RCC 7860 (cell line): ENCODE results near the gene PRDM16.

Experiments
- DNase-seq: peaks from one replicate; pipeline ENCODE4 v3.0.0-alpha.2; 2015; ENCODE audit warnings: low spot score
- FAIRE-seq: peaks from 2 replicates; lab custom pipeline; 2012; peaks lifted over from hg19 to GRCh38; lab: Jason Lieb, UNC

The PRDM16 gene

DNA sequence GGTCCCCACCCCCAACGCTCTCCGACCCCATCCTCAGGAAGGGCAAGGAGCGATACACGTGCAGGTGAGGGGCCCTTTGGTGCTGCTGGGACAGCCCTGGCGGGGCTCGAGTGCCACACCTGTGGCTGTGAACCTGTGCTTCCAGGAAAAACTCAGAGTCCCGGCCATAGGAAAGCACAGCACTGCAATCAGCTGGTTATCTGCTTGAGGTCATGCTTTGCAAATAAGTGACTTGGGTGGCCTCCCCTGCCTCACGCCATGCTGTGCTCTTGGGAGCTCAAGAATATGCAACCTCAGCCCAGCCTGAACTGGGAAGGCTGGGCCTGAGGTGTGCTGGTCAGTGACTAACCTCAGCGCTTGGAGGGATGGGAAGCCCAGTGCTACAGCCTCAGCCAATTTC lies 348.9 kb downstream of the PRDM16 start:
- FAIRE-seq (no peak), DNase-seq (no peak)

DNA sequence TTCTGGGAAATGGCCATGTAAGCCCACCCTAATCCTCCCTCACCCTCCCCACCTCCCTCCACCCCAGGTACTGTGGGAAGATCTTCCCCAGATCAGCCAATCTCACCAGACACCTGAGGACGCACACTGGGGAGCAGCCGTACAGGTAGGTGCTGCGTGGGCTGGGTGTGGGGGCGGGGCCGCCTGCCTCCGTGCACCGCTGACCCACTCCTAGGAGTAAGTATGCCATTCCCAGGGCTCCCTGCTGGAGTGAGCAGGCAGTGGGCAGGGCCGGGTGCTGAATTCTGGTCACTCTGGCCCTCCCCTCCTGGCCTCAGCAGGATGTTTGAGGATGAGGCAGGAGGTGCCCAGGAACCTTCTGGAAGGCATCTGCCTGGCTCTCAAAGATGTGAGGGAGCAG lies 349.6 kb downstream of the PRDM16 start:
- DNase-seq (no peak), FAIRE-seq (no peak)

DNA sequence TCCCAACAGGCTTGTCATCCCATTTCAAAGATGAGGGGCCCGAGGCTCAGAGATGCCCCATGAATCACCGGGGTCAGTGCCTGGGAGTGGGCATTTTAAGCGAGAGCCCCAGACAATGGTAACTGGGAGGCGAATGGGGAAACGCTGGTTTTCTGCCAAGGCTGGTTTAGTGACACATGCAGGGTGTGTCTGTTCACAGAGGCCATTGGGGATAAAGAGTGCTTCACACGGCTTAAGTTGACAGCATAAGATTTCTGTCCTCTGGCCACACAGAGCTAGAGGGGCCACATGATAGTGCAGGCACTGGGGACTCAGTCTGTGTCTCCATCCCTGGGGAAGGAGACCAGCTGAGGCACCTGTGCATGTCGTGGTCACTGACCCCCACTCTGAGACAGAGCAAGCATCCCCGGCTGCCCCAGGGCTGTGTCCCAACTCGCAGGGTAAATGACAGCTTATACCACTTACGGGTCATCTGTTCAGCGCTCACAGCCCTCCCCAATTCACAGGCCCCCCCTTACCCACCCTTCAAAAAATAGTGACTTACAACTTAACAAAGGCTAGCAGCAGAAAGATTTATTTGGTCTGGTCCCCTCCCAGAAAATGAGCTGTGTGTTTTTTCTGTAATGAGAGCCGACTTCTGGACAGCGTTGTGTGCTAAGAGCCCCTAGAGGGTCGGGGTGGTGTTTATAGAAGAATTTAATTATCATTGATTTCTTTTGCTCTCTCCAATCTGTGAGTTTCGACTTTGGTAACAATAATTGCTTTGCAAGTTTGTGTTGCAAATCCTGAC lies 350.6 kb downstream of the PRDM16 start:
- FAIRE-seq = no peak
- DNase-seq = no peak

DNA sequence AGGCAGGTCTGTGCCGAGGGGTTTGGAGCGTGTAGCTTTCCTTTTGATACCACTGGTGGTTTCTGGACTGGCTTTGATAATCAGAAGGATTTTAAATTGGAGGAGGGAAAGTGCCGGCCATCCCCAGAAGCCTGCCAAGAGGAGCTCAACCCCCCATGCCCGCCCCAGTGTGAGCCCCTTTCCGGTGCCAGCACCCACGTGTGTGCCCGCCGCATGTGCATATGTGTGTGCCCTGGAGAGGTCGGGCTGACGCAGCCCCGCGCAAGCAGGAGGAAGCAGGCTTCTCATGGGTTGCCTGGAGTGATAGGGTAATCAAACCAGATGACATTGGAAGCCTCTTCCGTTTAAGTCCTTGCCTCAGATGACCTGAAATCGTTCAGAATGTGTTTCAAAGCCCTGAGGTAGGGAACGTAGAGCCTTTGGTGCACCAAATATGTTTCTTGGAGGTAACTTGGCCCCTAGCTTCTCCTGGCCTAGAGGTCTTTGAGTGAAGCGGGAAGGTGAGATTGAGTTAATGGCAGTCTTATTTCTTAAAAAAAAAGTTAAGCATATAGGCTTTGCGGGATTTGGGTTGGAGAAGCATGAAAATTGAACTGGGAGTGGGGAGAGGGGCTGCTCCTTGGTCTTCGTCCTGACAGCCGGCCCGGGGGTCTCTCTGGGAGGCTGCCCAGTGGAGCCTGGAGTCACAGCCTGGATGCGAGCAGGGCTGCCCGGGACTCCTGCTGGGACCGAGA lies 351.4 kb downstream of the PRDM16 start:
- FAIRE-seq (no peak), DNase-seq (no peak)

DNA sequence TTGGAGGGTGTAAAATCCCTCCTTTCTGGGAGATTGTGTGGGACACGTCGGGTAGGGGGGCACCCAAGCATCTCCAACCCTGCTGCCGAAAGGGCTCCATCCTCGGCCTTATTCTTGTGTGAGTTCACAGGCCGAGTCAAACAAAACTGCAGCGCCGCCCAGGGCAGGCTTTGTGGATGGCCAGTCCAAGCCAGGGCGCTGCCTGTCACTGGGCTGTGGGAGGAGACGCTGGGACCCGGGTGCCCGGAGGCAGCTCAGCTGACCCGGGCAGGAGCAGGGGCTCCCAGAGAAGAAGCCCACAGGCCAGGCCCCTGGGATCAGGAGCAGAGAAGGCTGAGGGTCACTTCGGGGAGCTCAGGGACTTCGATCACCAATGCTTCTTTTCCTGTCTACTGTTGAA lies 353.6 kb downstream of the PRDM16 start:
- DNase-seq = no peak
- FAIRE-seq = no peak

DNA sequence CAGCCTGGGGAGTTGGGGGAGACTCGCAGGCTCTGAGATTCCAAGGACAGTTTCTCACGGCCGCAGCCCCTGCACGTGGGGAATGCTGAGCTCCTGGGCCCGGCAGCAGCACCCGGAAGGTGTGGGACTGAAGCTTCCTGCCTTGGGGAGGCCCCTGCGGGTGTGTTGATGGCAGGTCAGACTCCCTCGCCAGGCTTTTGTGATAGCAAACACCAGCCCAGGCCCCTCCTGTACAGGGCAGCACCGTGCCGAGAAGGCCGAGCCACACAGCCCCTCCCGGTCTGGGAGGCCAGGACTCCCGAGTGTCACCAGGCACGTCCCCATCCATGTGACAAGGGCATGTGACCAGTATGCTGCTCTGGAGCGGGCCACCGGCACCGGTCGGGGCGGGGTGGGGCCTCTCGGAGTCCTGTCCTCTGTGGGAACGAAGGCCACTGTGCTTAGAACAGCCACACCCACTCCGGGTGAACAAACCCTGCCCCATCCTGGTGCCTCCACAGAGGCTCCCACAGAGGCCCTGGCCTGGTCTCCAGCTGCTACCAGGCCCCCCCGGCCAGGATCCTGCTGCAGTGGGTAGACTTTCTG lies 354.3 kb downstream of the PRDM16 start:
- FAIRE-seq (no peak), DNase-seq (no peak)

DNA sequence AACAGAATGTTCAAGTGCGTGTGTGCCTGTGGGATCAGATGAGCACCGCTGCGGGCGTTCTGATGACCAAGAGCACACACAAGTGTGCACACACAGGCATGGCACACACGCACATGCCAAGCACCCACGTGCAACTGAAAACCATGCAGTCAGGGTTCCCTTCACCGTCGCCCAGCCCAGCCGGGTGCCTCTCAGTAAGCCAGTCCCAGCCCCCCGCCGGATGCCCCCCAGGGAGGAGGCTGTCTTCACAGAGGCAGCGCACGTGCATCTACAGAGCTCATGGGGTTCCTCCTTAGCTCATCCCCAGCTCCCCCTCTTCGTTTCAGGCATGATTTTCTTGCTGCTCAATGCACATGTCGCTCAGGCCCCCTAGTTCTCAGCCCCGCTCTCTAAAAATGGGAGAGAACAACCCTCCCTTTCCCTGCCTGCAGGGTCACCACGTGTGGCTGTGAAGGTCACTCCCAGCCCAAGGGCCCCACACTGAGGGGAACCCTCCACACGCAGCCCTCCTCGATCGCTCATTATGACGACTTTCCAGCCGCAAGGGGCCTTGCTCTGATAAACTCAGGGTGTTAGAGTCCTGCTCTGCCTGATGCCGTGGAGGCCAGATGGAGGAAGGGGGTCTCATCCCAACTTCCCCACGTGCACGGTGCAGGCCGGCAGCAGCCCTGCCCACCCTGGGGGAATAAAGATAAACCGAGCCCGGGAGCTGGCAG lies 355.1 kb downstream of the PRDM16 start:
- DNase-seq = no peak
- no peak for FAIRE-seq

DNA sequence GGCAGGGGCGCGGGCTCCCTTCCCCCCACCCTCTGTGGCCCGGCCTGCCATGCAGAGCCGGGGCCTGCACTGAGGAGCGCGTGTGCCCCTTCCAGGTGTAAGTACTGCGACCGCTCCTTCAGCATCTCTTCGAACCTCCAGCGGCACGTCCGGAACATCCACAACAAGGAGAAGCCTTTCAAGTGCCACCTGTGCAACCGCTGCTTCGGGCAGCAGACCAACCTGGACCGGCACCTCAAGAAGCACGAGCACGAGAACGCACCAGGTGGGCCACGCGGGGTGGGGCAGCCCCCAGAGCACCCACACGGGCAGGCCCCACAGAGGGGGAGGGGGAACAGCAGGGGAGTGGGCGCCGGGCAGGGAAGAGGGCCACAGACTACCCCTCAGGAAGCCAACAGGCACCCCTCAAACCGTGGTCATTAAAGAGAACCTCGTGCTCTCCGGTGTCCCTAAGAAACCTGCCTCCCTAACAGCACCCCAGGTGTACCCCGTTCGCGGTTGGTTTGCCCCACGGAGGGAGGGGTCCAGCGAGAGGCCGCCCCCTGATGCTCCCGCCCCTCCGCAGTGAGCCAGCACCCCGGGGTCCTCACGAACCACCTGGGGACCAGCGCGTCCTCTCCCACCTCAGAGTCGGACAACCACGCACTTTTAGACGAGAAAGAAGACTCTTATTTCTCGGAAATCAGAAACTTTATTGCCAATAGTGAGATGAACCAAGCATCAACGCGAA lies 356.6 kb downstream of the PRDM16 start:
- DNase-seq (no peak), FAIRE-seq (no peak)

DNA sequence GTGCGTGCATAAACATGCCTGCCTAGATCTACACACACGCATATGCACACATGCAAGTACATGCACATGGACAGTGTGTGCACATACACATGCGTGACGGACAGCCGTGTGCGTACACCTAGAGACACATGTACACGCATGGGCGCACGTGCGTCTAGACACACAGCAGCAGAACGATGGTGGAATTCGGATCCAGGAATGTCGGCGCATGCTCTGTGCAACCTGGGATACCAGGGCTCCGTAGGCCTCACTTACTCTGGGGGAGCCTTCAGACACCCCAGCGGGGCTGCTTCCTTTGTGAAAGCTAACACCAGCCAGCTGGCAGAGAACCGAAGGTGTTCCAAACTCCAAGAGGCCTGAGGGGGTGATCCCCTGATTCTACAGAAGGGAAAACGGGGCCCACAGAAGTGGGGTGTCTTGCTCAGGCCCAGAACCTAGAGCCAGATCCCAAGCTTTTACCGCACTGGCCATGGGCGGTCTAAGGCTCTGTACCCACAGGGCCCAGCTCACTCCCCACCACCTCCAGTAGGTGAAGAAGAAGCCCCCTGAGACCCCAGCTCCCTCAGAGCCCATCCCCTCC lies 358.0 kb downstream of the PRDM16 start:
- no peak for DNase-seq
- FAIRE-seq = no peak

DNA sequence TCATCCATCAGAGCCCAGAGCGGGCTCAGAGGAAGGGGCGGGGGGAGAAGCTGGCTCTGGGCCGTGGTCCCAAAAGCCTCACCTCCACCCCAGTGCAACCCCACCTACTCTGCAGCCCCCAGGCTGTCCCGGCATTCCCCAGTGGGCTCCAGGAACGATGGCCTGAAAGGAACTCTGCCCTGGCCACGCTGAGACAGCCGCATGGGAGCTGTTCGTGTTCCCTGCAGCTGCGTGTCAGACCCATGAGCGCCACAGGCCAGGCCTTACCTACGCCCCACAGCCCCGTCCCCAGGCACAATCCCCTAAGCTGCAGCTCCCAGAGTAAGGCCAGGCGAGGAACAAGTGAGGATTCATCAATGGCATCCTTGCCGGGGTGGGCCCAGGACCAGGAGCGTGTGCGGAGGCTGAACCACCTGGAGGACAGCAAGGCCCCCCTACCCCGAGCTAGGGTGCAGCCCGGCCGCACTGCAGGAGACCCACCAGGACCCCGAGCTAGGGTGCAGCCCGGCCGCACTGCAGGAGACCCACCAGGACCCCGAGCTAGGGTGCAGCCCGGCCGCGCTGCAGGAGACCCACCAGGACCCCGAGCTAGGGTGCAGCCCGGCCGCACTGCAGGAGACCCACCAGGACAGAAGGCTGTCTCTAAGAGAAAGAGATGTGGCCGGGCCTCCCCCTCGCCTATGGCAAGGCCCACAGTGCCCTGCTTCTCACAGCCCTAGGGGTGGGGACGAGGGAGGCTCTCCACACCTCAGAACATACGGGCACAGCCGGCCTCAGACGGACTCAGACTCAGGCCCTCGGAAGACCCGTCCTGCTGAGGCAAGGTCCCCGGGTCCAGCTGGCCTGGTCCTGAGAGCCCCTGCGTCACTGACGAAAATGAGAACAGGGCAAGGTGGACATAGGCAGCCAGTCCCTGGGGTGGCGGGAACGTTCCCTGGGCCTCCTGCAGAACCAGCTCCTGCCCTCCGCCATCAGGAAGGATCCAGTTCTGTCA lies 359.0 kb downstream of the PRDM16 start:
- FAIRE-seq (no peak), DNase-seq (no peak)

DNA sequence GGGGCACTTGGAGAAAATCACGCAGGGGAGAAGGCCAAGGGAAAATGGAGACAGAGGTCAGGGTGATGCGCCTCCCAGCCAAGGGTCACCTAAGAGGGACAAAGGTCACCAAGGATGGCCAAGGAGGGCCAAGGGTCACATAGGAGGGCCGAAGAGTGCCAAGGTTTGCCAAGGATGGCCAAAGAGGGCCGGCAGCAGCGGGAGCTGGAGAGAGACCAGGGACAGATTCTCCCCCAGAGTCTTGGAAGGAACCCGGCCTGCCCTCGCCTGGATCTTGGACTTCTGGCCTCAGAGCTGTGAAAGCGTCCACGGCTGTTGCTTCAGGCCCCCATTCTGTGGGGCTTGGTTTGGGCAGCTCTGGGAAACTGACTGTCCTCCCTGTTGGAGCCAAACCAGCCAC lies 359.9 kb downstream of the PRDM16 start:
- FAIRE-seq (no peak), DNase-seq (no peak)

DNA sequence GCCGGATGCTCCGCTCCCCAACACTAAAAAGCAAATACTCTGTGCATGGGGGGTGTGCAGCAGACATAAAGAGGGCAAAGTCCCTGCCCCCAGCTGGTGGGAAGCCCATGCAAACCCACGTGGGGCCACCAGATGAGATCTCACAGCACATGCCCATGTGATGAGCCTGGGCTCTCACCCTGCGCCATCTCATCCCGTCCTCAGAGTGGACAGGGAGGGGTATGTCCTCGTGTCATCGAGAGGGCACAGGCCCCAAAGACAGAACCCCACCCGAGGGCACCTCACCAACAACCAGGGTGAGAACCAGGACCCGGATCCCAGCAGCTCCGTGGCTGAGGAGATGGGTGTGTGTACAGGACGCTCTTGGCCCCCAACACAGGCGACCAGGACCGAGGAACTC lies 360.3 kb downstream of the PRDM16 start:
- DNase-seq = no peak
- FAIRE-seq = no peak

DNA sequence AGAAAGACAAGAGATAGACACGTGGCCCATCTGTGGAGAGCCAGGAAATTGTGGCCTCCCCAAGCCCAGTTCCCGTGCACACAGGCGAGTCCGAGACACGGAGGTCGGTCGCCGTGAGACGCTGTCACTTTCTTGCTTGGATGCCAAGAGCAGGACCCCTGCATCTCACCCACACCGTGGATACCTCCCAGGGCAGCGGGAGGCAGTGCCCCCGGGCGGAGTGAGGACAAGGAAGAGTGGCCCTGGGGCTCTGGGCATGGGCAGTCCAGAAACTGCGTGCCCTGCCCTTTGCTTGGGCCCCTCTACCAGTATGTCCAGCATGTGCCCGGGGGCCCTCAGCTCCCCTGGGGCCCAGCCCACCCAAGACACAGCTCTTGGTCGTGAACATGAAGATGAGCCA lies 360.8 kb downstream of the PRDM16 start:
- FAIRE-seq (no peak), DNase-seq (no peak)

DNA sequence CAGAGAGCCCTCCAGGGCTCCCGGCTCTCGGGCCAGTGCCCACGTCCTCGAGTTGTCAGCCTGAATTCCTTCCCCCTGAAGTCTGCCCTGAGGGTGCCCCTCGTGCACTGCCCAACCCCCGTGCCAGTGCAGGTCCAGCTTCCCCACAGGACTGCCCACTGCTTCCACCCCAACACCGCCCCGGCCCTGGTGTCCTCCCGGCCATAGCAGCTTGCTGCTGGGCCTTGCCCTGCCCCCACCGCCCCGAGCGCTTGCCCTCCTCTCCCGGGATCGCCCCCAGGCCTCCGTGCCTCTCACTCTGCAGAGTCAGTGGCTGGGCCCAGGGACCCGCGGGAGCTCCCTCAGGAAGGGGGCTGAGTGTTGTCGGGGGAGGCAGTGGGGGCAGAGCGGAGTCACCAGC lies 361.4 kb downstream of the PRDM16 start:
- DNase-seq (no peak), FAIRE-seq (no peak)

DNA sequence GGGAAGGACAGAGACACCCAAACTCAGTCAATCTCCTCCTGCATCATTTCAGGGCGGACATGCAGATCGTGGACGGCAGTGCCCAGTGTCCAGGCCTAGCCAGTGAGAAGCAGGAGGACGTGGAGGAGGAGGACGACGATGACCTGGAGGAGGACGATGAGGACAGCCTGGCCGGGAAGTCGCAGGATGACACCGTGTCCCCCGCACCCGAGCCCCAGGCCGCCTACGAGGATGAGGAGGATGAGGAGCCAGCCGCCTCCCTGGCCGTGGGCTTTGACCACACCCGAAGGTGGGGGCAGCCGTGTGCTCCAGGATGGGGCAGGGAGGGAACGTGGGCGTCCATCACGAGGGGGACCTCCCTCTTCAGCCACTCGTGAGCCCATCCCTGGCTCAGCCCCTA lies 361.8 kb downstream of the PRDM16 start:
- no peak for FAIRE-seq

DNA sequence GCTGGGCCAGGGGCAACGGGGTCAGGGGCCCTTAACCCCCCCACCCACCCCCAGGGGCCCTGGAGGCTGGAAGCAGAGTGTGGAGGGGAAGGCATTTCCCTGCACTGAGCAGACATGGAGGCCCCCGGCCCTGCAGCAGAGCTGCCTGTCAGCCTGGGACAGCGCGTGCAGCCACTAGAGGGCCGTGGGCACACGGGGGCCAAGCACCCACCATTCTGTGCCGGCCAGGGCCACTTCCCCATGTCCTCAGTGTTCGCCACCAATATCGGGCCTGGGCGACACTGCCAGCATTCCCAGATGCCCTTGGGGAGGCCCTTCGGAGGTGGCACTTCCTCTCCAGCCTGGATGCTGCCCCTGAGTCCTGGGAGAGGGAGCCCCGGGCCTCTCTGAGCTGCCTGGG lies 362.3 kb downstream of the PRDM16 start:
- FAIRE-seq (no peak), DNase-seq (no peak)

More for the DNA sequence above, 361.8 kb downstream of the PRDM16 start:
- DNase-seq = no peak

DNA sequence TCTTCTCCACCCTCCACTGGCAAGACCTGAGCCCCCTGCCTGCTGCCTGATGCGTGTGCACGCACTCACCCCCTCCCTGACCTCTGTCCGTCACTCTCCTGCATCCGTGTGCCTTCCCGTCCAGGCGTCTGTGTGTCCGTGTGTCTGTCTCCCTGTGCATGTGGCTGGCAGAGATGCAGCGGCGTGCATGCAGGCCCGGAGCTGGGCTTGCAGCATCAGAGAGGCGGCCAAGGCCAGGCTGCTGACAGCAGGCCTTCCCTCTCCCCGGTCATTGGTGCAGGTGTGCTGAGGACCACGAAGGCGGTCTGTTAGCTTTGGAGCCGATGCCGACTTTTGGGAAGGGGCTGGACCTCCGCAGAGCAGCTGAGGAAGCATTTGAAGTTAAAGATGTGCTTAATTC lies 362.7 kb downstream of the PRDM16 start:
- DNase-seq = no peak
- FAIRE-seq = no peak

DNA sequence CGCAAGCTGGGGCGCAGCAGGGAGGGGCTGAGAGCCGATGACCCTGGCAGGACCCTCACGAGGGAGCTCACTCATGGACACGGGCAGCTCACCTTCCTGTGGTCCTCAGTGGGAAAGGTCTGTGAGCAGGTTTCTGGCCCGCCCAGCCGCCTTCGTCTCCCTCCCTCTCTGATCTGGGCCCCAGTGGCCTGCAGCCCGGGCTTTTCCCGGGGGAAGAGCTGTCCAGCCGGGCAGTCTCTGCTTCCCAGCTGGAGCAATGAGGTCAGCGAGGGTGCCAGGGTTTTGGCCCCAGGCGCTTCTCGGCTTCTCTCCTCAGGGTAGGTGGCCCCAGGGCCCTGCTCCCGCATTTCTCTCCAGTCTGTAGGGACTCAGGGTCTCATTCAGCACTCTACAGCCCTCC lies 363.3 kb downstream of the PRDM16 start:
- FAIRE-seq (no peak), DNase-seq (no peak)

DNA sequence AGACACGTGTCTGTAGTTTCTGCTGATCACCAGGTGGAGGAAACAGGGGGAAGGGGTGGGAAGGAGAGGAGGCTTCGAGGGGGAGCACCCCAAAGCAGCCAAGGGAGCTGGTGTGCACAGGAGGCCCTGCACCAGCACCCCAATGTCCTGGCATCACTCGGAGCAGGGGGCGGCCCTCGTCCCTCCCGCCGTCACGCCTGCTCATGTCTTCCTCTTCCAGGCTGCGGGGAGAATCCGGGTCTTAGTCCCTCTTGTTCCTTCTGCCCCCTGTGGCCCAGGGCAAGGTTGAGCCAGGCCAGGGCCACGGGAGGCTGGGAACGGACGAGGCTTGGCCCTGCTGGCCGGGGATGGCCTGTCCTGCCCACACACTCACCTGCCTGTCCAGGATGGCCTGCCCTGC lies 364.1 kb downstream of the PRDM16 start:
- DNase-seq (no peak), FAIRE-seq (no peak)
